Esophagus muscularis mucosa (tissue), 4 donors: ENCODE measurements around the gene CEP43. TPM values are rescaled to one million over a fixed set of nuclear protein-coding genes. Genes with fewer than 3 reads are reported as not detected.

Experiments
- DNase-seq: peaks from one replicate; pipeline ENCODE4 v3.0.0-alpha.2; 2017; ENCODE audit errors: extremely low spot score
- H3K27ac ChIP-seq, 4 donors: fragments of 200-600 bp; sonication (generic); replicated peaks in 1 of 4; 1 replicate in 3 of 4; 2 replicates in 1 of 4; pipeline ENCODE4 v1.5.1; 2016 to 2019; ENCODE audit warnings: mild to moderate bottlenecking in 1 of 4
- H3K27me3 ChIP-seq, 4 donors: fragments of 200-600 bp; sonication (generic); one replicate each; pipeline versions ENCODE4 v1.5.1 to v1.6.0; 2016 to 2019
- H3K36me3 ChIP-seq, 4 donors: fragments of 200-600 bp; sonication (generic); one replicate each; pipeline ENCODE4 v1.5.1; 2016 to 2019
- H3K4me1 ChIP-seq, 4 donors: fragments of 200-600 bp; sonication (generic); one replicate each; pipeline ENCODE4 v1.5.1; 2016 to 2019
- H3K4me3 ChIP-seq, 4 donors: fragments of 200-600 bp; sonication (generic); 1 replicate in 2 of 4; 2 replicates in 2 of 4; pipeline ENCODE4 v1.5.1; 2016 to 2019; ENCODE audit warnings: mild to moderate bottlenecking in 4 of 4, moderate library complexity in 1 of 4
- H3K9me3 ChIP-seq, 4 donors: fragments of 200-600 bp; sonication (generic); 1 replicate in 3 of 4; 2 replicates in 1 of 4; pipeline ENCODE4 v1.5.1; 2016 to 2019
- EP300 ChIP-seq: sonication (generic); formaldehyde crosslinking; IDR thresholded peaks from one replicate; pipeline ENCODE4 v1.6.1; 2017; ENCODE audit warnings: antibody characterized with exemption
- POLR2A ChIP-seq: fragments of 450-650 bp; IDR thresholded peaks from one replicate; pipeline ENCODE4 v1.6.1; 2017; ENCODE audit warnings: antibody characterized with exemption, moderate library complexity, mild to moderate bottlenecking, low read depth
- POLR2AphosphoS5 ChIP-seq, 2 donors: sonication (generic); formaldehyde crosslinking; IDR thresholded peaks; one replicate each; pipeline ENCODE4 v1.6.1; 2017; ENCODE audit warnings: antibody characterized with exemption in 2 of 2
- WGBS: methylation state at CpG from one replicate; pipeline ENCODE4 v1.1.5; 2018; 5-methylcytosine and 5-hydroxymethylcytosine counted together
- intact Hi-C: fragments of 100-400 bp; cut with DNase I; formaldehyde crosslinking; loops from one replicate; pipeline ENCODE4 v1.15.1; 2023
- total RNA-seq, 4 donors: library from RNA; depleted of rRNA; stranded (reverse); fragments of >200 nt; gene quantifications; one replicate each; pipeline versions ENCODE4 v1.1.0 to v1.2.1, GENCODE V29; 2016
- TF ChIP-seq, protein P1 (sequence below), 3 experiments: fragments of 200-600 bp in 2 of 3; fragments of 450-650 bp in 1 of 3; sonication (generic) in 2 of 3; IDR thresholded peaks; one replicate each; pipeline ENCODE4 v1.5.1; 2017 to 2019; ENCODE audit warnings: antibody characterized with exemption in 3 of 3, mild to moderate bottlenecking in 2 of 3, moderate library complexity in 1 of 3

Gene CEP43
- total RNA-seq, 4 donors from 2014 or later: 6.6 to 18.0 (median 8.3) TPM

- 97% methylated on average over 2 of the region's 2 CpGs for WGBS
- no peak overlapping the region for H3K4me3 ChIP-seq
- no peak for DNase-seq
- TF ChIP-seq, protein P1, sequence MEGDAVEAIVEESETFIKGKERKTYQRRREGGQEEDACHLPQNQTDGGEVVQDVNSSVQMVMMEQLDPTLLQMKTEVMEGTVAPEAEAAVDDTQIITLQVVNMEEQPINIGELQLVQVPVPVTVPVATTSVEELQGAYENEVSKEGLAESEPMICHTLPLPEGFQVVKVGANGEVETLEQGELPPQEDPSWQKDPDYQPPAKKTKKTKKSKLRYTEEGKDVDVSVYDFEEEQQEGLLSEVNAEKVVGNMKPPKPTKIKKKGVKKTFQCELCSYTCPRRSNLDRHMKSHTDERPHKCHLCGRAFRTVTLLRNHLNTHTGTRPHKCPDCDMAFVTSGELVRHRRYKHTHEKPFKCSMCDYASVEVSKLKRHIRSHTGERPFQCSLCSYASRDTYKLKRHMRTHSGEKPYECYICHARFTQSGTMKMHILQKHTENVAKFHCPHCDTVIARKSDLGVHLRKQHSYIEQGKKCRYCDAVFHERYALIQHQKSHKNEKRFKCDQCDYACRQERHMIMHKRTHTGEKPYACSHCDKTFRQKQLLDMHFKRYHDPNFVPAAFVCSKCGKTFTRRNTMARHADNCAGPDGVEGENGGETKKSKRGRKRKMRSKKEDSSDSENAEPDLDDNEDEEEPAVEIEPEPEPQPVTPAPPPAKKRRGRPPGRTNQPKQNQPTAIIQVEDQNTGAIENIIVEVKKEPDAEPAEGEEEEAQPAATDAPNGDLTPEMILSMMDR (IDR thresholded peaks at IDR 0.05): no peak
- TF ChIP-seq POLR2A: no peak
- TF ChIP-seq EP300: no peak
- TF ChIP-seq POLR2AphosphoS5 (IDR thresholded peaks at IDR 0.05): no peak
- H3K4me1 ChIP-seq: no peaks in the 10 kb centered on the region
- no peaks in the 10 kb centered on the region for H3K36me3 ChIP-seq
- no peaks in the 10 kb centered on the region for H3K27me3 ChIP-seq
- H3K9me3 ChIP-seq: no peaks in the 10 kb centered on the region
- intact Hi-C loops: no loop called here
- H3K27ac ChIP-seq: no peak overlapping the region
These were observed 27.1 kb upstream of the CEP43 start for GRCh38 chr6:166972101-166972500.

DNA sequence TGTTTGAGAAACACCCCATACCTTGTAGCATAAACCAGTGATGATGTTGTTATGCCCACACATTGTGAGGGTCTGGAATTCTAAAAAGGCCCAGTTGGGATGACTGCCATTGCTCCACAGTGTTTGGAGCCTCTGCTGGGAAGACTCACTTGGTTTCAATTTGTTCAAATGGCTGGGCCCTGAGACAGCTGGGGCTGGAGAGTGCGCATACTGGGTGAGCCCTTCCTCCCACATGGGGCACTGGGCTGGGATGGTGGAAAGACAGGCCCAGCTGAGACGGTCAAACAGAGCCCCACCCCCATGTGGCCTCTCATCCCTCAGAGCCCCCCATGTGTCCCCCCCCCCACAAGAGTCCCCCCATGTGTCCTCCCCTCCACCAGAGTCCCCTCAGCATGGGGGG is 22.6 kb upstream of the CEP43 start:
- H3K36me3 ChIP-seq: no peaks in the 10 kb centered on the region
- intact Hi-C loops: no loop called here
- DNase-seq: no peak

GRCh38 chr6:166977621-166978525 is 21.3 kb upstream of the CEP43 start:
- no peak overlapping the region for H3K4me3 ChIP-seq
- TF ChIP-seq, protein P1 (IDR thresholded peaks at IDR 0.05): no peak
- TF ChIP-seq POLR2A (no peak), POLR2AphosphoS5 (IDR thresholded peaks at IDR 0.05) (no peak)
- H3K4me1 ChIP-seq: no peaks in the 10 kb centered on the region
- 82% methylated on average over 9 of the region's 9 CpGs for whole genome bisulfite sequencing
- no peaks in the 10 kb centered on the region for H3K27me3 ChIP-seq
- intact Hi-C loops: no loop called here
- no peak for DNase-seq
- no peaks in the 10 kb centered on the region for H3K36me3 ChIP-seq
- no peak overlapping the region for H3K27ac ChIP-seq
- no peaks in the 10 kb centered on the region for H3K9me3 ChIP-seq

More for the DNA sequence above, 22.6 kb upstream of the CEP43 start:
- H3K4me3 ChIP-seq: no peak overlapping the region
- H3K27me3 ChIP-seq: no peaks in the 10 kb centered on the region
- TF ChIP-seq EP300 (no peak), POLR2AphosphoS5 (IDR thresholded peaks at IDR 0.05) (no peak), POLR2A (no peak)
- TF ChIP-seq, protein P1 (IDR thresholded peaks at IDR 0.05): no peak
- WGBS: 100% methylated on average over 2 of the region's 2 CpGs
- H3K9me3 ChIP-seq: no peaks in the 10 kb centered on the region
- H3K27ac ChIP-seq: no peak overlapping the region
- no peaks in the 10 kb centered on the region for H3K4me1 ChIP-seq

- intact Hi-C loops: no loop called here
- H3K27me3 ChIP-seq: no peaks in the 10 kb centered on the region
- no peaks in the 10 kb centered on the region for H3K9me3 ChIP-seq
- peak; percentile 17 for DNase-seq
- H3K27ac ChIP-seq: no peak overlapping the region
- WGBS: 97% methylated on average over 3 of the region's 3 CpGs
- no peaks in the 10 kb centered on the region for H3K4me1 ChIP-seq
- H3K36me3 ChIP-seq: no peaks in the 10 kb centered on the region
- TF ChIP-seq, protein P1 (IDR thresholded peaks at IDR 0.05): no peak
- TF ChIP-seq POLR2A (no peak), EP300 (no peak), POLR2AphosphoS5 (IDR thresholded peaks at IDR 0.05) (no peak)
- no peak overlapping the region for H3K4me3 ChIP-seq
These were observed 18.5 kb upstream of the CEP43 start for GRCh38 chr6:166980738-166981137.
